T-helper 9 cell (primary cell): Measurements from ENCODE around the gene ERCC2.

Experiments
- DNase-seq: peaks from one replicate; pipeline ENCODE4 v3.0.0-alpha.2; 2020

ERCC2 gene

DNA sequence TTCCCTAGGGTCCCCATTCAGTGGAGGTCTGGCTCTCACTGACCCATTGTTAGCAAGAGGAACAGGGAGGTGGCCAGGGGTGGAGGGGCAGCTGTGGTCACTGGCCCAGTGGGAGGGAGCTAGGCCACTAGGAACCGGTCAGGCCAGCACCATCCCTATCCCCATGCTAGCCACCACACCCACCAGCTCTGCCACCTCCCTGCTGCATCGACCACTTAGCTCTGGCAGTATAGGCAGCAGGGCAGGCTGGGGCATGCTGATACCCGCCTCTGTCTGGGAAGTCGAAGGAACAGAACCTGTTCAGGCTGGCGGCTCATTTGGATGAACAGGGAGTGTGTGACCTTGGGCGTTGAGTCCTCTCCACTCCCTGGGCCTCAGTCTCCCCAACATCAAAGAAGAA is 29.8 kb upstream of the ERCC2 start:
- no peak for DNase-seq

- no peak for DNase-seq
These were observed 25.6 kb upstream of the ERCC2 start for GRCh38 chr19:45395821-45396617.

GRCh38 chr19:45391871-45392665 is 21.7 kb upstream of the ERCC2 start:
- no peak for DNase-seq

DNA sequence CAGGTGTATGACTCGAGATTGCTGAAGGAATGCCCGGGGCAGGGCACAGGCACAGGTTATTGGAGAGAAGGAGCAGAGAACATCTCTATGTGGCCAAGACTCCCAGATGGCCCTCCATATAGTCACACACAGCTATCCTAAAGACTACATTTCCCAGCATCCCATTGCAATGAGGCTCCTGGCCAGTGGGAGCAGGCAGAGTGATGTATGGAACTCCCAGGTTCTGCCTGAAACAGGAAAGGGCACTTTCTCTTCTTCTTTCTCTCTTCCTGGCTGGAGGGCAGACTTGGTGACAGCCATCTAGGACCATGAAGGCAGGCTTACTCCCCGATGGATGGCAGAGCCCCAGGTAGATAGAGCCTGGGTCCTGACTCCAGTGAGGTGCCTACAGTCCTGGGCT is 21.0 kb upstream of the ERCC2 start:
- DNase-seq: no peak

GRCh38 chr19:45385392-45386221 is 15.2 kb upstream of the ERCC2 start:
- DNase-seq: no peak

DNA sequence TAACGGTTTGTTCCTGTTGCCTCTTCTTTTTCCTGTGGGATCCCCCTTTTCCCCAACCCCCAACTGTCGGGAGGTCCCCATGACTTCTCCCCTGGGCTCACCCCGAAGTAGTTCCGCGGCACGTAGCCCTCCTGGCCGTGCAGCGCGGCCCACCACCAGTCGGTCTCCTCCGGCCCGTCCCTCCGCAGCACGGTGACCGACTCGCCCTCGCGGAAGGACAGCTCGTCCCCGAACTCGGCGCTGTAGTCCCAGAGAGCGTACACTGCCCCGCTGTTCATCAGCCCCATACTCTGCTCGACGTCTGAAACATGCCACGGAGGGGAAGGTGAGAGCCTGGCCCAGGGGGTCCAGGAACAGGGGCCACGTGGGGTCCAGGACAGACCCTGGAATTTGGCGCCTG is 12.1 kb upstream of the ERCC2 start:
- DNase-seq: no peak

DNA sequence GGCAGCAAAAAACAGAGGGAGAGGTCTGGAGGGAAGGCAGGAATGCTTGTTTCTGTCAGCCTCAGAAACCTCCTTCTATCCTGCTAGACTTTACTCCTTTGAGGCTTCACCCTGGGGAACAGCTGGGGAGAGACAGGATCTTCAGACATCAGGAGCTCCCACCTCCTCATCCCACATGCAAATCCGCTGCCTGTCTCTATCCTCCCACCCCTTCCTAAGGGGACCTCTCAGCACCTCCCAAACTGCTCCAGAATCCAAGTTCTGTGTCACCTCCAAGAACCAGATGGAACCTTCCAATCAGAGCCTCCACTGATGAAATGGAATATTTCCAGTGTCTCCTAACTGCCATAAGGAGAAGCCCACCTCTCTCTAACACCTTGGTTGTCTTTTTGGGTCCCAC is 9.7 kb upstream of the ERCC2 start:
- no peak for DNase-seq

GRCh38 chr19:45376045-45376724 is 5.8 kb upstream of the ERCC2 start:
- DNase-seq: no peak

DNA sequence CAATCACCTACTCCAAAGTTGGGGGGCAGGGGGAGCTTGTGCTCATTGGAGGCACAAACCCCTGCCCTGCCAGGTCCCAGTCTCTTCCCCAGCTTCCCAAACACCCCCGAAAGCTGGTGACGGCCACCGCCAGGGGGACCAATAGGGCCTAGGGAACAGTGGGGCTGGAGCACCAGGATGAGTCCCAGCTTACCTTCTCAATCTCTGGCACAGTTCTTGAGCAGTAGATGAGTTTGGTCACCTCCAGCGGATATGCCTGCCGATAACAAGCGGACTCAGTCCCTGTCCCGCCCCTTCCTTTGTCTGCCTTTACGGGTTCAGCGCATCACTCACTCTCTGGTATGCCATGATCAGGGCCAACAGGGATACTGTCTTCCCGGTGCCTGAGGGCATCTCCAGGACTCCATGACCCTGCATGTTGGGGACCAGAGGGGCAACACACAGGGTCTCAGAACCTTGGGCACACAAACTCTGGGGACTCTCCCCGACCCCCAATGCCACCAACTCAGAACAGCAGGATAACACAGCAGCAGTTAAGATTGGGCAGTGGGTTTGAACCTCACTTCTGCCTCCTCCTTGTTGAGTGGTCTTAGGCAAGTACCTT is 1.5 kb downstream of the ERCC2 start:
- DNase-seq: no peak

GRCh38 chr19:45368127-45368526 is 2.2 kb downstream of the ERCC2 start:
- no peak for DNase-seq

DNA sequence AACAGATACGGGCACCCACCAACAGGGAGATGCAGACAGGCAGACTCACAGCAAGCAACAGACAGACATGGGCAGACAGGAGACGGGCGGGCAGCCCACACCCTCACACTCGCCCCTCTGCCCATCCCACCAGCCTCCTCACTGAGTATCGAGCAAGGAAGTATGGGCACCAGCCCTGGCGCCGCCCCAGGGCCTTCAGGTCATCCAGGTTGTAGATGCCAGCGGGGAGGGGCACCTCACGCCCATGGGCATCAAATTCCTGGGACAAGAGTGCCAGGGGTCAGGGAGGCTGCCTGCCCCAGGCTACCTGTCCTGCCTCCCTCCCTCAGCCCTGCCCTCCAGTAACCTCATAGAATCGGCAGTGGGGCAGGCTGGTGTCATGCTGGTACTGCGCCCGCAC is 5.7 kb downstream of the ERCC2 start:
- DNase-seq: no peak

DNA sequence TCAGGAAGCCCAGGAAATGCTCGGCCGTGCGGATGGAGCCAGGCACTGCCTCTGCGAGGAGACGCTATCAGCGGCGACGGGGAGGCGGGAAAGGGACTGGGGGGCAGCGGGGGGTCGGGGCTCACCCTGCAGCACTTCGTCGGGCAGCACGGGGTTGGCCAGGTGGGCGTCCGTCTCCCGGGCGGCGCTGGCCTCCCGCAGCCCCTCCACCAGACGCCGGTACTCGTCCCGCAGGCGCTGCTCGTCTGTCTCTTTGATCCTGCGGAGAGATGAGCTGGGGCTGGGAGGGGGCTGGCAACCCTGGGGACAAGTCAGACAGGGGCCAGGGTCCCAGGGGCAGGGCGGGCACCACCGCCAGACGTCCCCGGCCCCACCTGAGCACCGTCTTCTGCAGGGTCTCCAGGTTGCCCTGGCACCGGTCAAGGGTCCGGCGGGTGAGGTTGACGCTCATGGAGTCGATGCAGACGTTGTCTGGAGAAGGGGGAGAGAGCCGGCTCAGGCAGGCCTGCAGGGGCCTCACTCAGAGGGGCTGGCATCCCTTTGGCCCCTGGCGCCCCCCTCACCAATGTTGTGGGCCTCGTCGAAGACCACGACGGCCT is 6.4 kb downstream of the ERCC2 start:
- DNase-seq: no peak

DNA sequence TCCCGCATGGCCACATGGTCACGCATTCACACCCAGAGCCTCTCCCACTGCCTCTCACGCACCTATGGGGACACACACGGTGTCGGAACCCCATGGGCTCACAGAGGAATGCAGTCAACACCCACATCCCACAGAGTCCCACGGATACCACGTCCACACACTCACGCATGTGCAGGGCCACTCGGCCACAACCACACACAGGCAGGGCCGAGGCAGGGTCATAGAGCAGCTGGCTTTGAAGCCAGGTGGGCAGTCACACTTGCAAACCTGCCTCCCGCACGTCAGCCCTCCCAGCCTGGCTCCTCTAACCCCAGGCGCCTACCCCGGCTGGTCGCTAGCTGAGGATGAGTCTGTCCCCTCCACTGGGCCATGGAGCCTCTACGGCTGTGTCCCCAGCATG is 8.1 kb downstream of the ERCC2 start:
- DNase-seq: no peak

GRCh38 chr19:45361608-45362007 is 8.8 kb downstream of the ERCC2 start:
- no peak for DNase-seq

DNA sequence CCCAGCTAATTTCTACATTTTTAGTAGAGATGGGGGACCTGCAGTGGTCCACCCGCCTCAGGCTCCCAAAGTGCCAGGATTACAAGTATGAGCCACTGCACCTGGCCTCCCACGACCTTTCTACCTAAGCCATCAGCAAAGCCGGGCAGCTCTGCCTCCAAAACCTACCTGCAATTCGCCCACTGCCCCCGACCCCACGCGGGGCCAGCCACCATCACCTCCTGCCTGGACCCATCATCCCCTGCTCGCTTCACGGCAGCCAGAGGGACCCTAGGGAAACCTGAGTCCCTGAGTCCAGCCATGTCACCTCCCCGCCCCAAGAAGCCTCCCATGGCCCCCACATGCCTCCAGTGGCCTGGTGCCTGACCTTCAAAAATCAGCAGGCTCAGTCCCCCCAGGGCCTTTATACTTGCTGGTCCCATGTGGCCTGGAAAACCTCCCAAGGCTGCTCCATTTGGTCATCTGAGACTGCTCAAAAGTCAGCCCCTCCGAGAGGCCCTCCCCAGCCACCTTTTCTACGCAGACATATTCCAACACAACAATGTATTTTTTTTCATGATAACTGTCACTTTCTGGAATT is 12.1 kb downstream of the ERCC2 start:
- DNase-seq: no peak

GRCh38 chr19:45357445-45357783 is 13.0 kb downstream of the ERCC2 start:
- no peak for DNase-seq

GRCh38 chr19:45356760-45357444 is 13.5 kb downstream of the ERCC2 start:
- no peak for DNase-seq

DNA sequence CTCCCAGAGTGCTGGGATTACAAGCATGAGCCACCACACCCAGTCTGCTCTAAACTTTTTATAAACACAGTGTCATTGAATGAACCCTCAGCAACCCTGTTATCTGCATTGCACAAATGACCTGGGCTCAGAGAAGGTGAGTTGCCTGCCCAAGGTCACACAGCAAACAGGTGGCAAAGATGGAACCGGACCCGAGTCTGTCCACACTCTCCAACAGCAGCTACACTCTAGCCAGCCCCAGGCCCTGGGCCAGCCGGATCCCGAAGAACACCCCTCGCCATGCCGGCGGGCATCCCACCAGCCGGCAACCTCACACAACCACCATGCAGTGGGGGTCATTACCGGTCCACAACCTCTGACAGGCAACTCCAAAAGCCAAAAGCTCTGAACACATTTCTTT is 14.5 kb downstream of the ERCC2 start:
- DNase-seq: no peak

DNA sequence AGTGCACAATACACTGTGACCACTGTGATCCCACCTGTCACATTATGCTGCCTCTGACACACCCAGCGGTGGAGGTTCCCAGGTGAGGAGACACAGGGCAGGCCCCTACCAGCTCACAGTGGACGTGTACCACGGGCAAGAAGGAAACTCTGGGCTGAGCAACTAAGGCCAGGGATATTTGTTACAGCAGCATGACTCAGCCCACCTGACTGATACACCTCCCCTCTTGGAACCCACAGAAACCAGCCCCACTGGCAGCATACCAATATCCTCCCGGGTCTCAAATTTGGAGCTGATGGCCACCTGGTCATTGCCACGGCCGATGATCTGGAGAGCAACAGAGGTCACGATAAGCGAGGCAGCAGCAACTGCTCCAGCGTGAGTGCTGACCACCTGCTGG is 15.0 kb downstream of the ERCC2 start:
- no peak for DNase-seq

- DNase-seq: no peak
These were observed 16.0 kb downstream of the ERCC2 start for GRCh38 chr19:45354241-45354842.
